ENCODE data around the gene PRH2.

PRH2 gene

GRCh38 chr12:10901427-10901826 lies 27.6 kb upstream of the PRH2 start:
- DNase-seq (ENCODE audit: insufficient read length, low spot score) (no peak), FAIRE-seq (no peak)
- TF ChIP-seq CTCF (IDR thresholded peaks at IDR 0.05; ENCODE audit: insufficient read depth, missing control alignments) = no peak

GRCh38 chr12:10904686-10905085 lies 24.4 kb upstream of the PRH2 start:
- DNase-seq (ENCODE audit: insufficient read length, low spot score) (no peak), FAIRE-seq (no peak)
- no peak for TF ChIP-seq CTCF (IDR thresholded peaks at IDR 0.05; ENCODE audit: insufficient read depth, missing control alignments)

- no peak for FAIRE-seq
- no peak for TF ChIP-seq CTCF (IDR thresholded peaks at IDR 0.05; ENCODE audit: insufficient read depth, missing control alignments)
- no peak for DNase-seq (ENCODE audit: insufficient read length, low spot score)
Observed at GRCh38 chr12:10909462-10909861, 19.6 kb upstream of the PRH2 start, which contains the start of gene TAS2R13. TSS of gene TAS2R13 (minus strand) at chr12:10909562. CDS start at chr12:10909298, 264 bp downstream.

- no peak for DNase-seq (ENCODE audit: insufficient read length, low spot score)
- FAIRE-seq = no peak
- TF ChIP-seq CTCF (IDR thresholded peaks at IDR 0.05; ENCODE audit: insufficient read depth, missing control alignments) = no peak
Observed at GRCh38 chr12:10910380-10910779, 18.7 kb upstream of the PRH2 start.

- FAIRE-seq (no peak), DNase-seq (ENCODE audit: insufficient read length, low spot score) (no peak)
- TF ChIP-seq CTCF (IDR thresholded peaks at IDR 0.05; ENCODE audit: insufficient read depth, missing control alignments) = no peak
Observed at GRCh38 chr12:10919809-10920208, 9.2 kb upstream of the PRH2 start.

GRCh38 chr12:10926269-10926668 lies 2.8 kb upstream of the PRH2 start:
- FAIRE-seq (no peak), DNase-seq (ENCODE audit: insufficient read length, low spot score) (no peak)
- no peak for TF ChIP-seq CTCF (IDR thresholded peaks at IDR 0.05; ENCODE audit: insufficient read depth, missing control alignments)

GRCh38 chr12:10936506-10936905 lies 7.5 kb downstream of the PRH2 start:
- FAIRE-seq (no peak), DNase-seq (ENCODE audit: insufficient read length, low spot score) (no peak)
- no peak for TF ChIP-seq CTCF (IDR thresholded peaks at IDR 0.05; ENCODE audit: insufficient read depth, missing control alignments)

All from D721Med (cell line).